ENCODE measurements around the gene GLT8D2. TPM values are rescaled to one million over a fixed set of nuclear protein-coding genes. Genes with fewer than 3 reads are reported as not detected.
A peak's percentile ranks its signal among the peaks of the same experiment; 100 is the strongest.

The GLT8D2 gene
- total RNA-seq, 3 donors from 2014 or later (not counting 1 experiment from before 2014, with no cell fraction given): 0.19 to 0.48 (median 0.32) TPM

DNA sequence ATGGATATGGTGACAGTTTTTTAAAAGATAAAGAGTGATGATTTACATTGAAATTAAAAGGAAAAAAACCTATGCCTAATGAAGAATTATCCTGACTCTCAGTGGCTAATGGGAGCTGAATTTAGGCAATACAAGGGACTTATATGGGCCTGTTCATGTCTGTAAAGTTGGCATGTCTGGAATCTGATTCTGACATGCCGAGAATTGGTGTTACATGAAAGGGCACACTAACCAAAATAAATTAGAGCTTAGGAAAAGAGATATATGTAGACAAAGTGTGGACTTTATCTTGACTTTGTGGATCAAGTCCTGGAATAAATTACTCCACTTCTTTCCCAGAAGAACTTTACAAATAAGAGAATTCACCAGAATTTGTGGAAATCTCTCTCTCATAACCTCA lies 83.3 kb downstream of the GLT8D2 start:
- H3K27ac Mint-ChIP-seq: peak overlapping the region; percentile 97 to 98
- Histone ChIP-seq H3K36me3 (ENCODE audit: control insufficient read depth, insufficient read depth, low read length) (no peaks in the 10 kb centered on the region), H3K9me3 (ENCODE audit: control insufficient read depth, insufficient read depth, low read length) (no peaks in the 10 kb centered on the region), H3K27ac (ENCODE audit: low read length) (peak overlapping the region; percentile 91), H3K4me3 (ENCODE audit: low read length) (peak overlapping the region; percentile 78), H3K4me1 (ENCODE audit: control insufficient read depth, insufficient read depth, low read length) (peaks cover 12% of the 10 kb centered on the region), H3K27me3 (ENCODE audit: control insufficient read depth, insufficient read depth, low read length) (no peaks in the 10 kb centered on the region)
- H3K27me3 Mint-ChIP-seq (ENCODE audit: low read depth in 2 of 2): no peaks in the 10 kb centered on the region
- H3K4me1 Mint-ChIP-seq: peaks cover 49 to 50% of the 10 kb centered on the region in 2 donors
- no peak for DNase-seq
- intact Hi-C loops (cut with micrococcal nuclease): loop anchor here (5.0 kb wide), 1 partner anchor 84 kb away; no protein-coding TSS in a partner anchor
- ATAC-seq: no peak
- no peaks in the 10 kb centered on the region for H3K36me3 Mint-ChIP-seq
- H3K9me3 Mint-ChIP-seq: no peaks in the 10 kb centered on the region
- WGBS (ENCODE audit: insufficient coverage): 57% methylated on average over 1 of the region's 1 CpG
- TF ChIP-seq, protein P1, sequence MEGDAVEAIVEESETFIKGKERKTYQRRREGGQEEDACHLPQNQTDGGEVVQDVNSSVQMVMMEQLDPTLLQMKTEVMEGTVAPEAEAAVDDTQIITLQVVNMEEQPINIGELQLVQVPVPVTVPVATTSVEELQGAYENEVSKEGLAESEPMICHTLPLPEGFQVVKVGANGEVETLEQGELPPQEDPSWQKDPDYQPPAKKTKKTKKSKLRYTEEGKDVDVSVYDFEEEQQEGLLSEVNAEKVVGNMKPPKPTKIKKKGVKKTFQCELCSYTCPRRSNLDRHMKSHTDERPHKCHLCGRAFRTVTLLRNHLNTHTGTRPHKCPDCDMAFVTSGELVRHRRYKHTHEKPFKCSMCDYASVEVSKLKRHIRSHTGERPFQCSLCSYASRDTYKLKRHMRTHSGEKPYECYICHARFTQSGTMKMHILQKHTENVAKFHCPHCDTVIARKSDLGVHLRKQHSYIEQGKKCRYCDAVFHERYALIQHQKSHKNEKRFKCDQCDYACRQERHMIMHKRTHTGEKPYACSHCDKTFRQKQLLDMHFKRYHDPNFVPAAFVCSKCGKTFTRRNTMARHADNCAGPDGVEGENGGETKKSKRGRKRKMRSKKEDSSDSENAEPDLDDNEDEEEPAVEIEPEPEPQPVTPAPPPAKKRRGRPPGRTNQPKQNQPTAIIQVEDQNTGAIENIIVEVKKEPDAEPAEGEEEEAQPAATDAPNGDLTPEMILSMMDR (IDR thresholded peaks at IDR 0.05): no peak
- H3K4me3 Mint-ChIP-seq: peak overlapping the region; percentile 99

DNA sequence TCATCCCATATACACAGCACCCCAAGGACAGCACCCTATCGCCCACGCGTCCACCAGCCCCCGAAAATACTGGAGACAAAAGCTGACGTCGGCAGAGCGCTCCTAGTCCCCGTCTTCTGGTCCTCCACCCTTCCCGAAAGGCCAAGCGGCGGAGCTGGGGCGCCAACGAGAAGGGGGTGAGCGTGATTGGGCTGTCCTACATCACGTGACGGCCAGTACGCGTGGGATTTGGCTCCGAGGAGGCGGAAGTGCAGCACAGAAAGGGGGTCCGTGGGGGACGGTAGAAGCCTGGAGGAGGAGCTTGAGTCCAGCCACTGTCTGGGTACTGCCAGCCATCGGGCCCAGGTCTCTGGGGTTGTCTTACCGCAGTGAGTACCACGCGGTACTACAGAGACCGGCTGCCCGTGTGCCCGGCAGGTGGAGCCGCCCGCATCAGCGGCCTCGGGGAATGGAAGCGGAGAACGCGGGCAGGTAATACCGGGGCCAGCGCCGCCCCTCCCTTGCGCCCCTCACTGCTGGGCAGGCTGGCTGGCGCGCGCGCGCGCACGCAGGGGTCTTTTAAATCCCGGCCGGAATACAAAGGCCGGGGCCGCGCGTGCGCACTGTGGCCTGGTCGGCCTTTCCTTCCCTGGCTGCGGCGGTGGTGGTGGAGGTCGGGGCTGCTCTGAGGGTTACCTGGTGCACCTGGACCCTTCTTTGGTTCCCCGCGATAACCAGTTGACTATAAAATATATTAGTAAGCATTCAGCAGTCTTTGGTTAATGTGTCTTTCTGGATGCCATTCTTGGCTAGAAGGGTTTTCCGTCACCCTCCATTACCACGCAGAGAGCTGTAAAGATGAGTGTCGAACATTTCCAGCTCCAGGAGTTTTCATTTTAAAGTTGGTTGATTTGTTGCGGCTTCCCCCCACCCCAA lies 84.1 kb downstream of the GLT8D2 start, which contains the start of gene TDG:
Gene TDG (plus strand): TSS at position 283 of the 915 bp plus-strand sequence. CDS start 166 bp downstream, at position 449.
- intact Hi-C loops (cut with micrococcal nuclease): loop anchor here (1.0 to 5.0 kb wide), 4 partner anchors 9 to 99 kb away; partner anchors contain the start of genes HCFC2 and HSP90B1
- H3K36me3 Mint-ChIP-seq: no peaks in the 10 kb centered on the region
- WGBS (ENCODE audit: insufficient coverage): 2% methylated on average over 59 of the region's 64 CpGs
- TF ChIP-seq, protein P1 (IDR thresholded peaks at IDR 0.05): no peak
- ATAC-seq (peak; percentile 92 to 99 (median 94)), DNase-seq (peak; percentile 92 to 99)
- Histone ChIP-seq H3K36me3 (ENCODE audit: control insufficient read depth, insufficient read depth, low read length) (no peaks in the 10 kb centered on the region), H3K27me3 (ENCODE audit: control insufficient read depth, insufficient read depth, low read length) (no peaks in the 10 kb centered on the region), H3K9me3 (ENCODE audit: control insufficient read depth, insufficient read depth, low read length) (no peaks in the 10 kb centered on the region), H3K27ac (ENCODE audit: low read length) (peak within 1 kb of the TSS; percentile 91), H3K4me3 (ENCODE audit: low read length) (peak within 1 kb of the TSS; percentile 78), H3K4me1 (ENCODE audit: control insufficient read depth, insufficient read depth, low read length) (peaks cover 12% of the 10 kb centered on the region)
- H3K9me3 Mint-ChIP-seq: no peaks in the 10 kb centered on the region
- H3K27ac Mint-ChIP-seq: peak within 1 kb of the TSS; percentile 97 to 98
- peaks cover 44 to 49% of the 10 kb centered on the region in 2 donors for H3K4me1 Mint-ChIP-seq
- peak within 1 kb of the TSS; percentile 99 for H3K4me3 Mint-ChIP-seq
- H3K27me3 Mint-ChIP-seq (ENCODE audit: low read depth in 2 of 2): no peaks in the 10 kb centered on the region

DNA sequence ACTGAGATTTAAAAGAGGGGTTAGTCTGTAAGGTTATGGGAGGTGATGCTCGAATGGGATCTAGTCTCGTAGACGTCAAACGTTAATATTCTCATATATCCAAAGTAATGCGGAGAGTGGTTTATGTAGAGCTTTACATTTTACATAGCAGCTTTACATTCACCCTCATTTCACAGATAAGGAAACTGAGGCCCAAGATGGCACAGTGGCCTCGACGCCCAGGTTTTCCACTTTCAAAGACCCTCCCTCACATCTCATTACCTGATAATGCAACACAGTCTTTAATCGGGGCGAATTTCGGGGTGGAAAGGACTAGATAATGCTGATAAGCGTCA lies 84.8 kb downstream of the GLT8D2 start:
- Mint-ChIP-seq H3K36me3 (no peaks in the 10 kb centered on the region), H3K27ac (peak overlapping the region; percentile 97 to 98), H3K4me3 (peak overlapping the region; percentile 99), H3K27me3 (ENCODE audit: low read depth in 2 of 2) (no peaks in the 10 kb centered on the region), H3K9me3 (no peaks in the 10 kb centered on the region), H3K4me1 (peaks cover 44 to 49% of the 10 kb centered on the region in 2 donors)
- H3K4me3 ChIP-seq (ENCODE audit: low read length): peak overlapping the region; percentile 78
- H3K36me3 ChIP-seq (ENCODE audit: control insufficient read depth, insufficient read depth, low read length): no peaks in the 10 kb centered on the region
- peaks cover 12% of the 10 kb centered on the region for H3K4me1 ChIP-seq (ENCODE audit: control insufficient read depth, insufficient read depth, low read length)
- TF ChIP-seq, protein P1 (IDR thresholded peaks at IDR 0.05): no peak
- no peak for DNase-seq
- WGBS (ENCODE audit: insufficient coverage): 0% methylated on average over 2 of the region's 11 CpGs
- no peak for ATAC-seq
- no peaks in the 10 kb centered on the region for H3K9me3 ChIP-seq (ENCODE audit: control insufficient read depth, insufficient read depth, low read length)
- peak overlapping the region; percentile 91 for H3K27ac ChIP-seq (ENCODE audit: low read length)
- intact Hi-C loops (cut with micrococcal nuclease): loop anchor here (1.0 to 5.0 kb wide), 4 partner anchors 8 to 100 kb away; partner anchors contain the start of genes HCFC2 and HSP90B1
- H3K27me3 ChIP-seq (ENCODE audit: control insufficient read depth, insufficient read depth, low read length): no peaks in the 10 kb centered on the region
